Measurements from ENCODE around the gene WNT6. TPM values are rescaled to one million over a fixed set of nuclear protein-coding genes. Genes with fewer than 3 reads are reported as not detected.

The WNT6 gene
- total RNA-seq, 1 experiment from 2014 or later: 20.3 TPM

GRCh38 chr2:218824004-218824403 lies 35.6 kb upstream of the WNT6 start:
- Mint-ChIP-seq H3K4me1 (ENCODE audit: low read depth, unreplicated experiment) (peaks cover 5% of the 10 kb centered on the region), H3K27ac (ENCODE audit: unreplicated experiment) (no peak overlapping the region), H3K4me3 (ENCODE audit: unreplicated experiment) (no peak overlapping the region), H3K36me3 (ENCODE audit: insufficient read depth, unreplicated experiment) (no peaks in the 10 kb centered on the region), H3K27me3 (ENCODE audit: insufficient read depth, unreplicated experiment) (peaks cover 2% of the 10 kb centered on the region), H3K9me3 (ENCODE audit: unreplicated experiment) (no peaks in the 10 kb centered on the region)
- no peaks in the 10 kb centered on the region; the same call in 1 of the 2 replicates for H3K27me3 ChIP-seq (replicated peaks; ENCODE audit: control insufficient read depth, insufficient read depth, low read length)
- H3K4me1 ChIP-seq: no peaks in the 10 kb centered on the region
- intact Hi-C loops (cut with micrococcal nuclease; ENCODE audit: unreplicated experiment): no loop called here
- no peak for DNase-seq
- BruUV-seq (replicated peaks): no TSS peak
- POLR2A ChIA-PET: no interaction called here
- no peaks in the 10 kb centered on the region for H3K9me3 ChIP-seq
- no peaks in the 10 kb centered on the region for H3K36me3 ChIP-seq (ENCODE audit: control insufficient read depth, insufficient read depth, low read length)
- CTCF ChIA-PET: no interaction called here
- no peak overlapping the region for H3K4me3 ChIP-seq (ENCODE audit: low read depth, low read length)
- TF ChIP-seq, protein P1, sequence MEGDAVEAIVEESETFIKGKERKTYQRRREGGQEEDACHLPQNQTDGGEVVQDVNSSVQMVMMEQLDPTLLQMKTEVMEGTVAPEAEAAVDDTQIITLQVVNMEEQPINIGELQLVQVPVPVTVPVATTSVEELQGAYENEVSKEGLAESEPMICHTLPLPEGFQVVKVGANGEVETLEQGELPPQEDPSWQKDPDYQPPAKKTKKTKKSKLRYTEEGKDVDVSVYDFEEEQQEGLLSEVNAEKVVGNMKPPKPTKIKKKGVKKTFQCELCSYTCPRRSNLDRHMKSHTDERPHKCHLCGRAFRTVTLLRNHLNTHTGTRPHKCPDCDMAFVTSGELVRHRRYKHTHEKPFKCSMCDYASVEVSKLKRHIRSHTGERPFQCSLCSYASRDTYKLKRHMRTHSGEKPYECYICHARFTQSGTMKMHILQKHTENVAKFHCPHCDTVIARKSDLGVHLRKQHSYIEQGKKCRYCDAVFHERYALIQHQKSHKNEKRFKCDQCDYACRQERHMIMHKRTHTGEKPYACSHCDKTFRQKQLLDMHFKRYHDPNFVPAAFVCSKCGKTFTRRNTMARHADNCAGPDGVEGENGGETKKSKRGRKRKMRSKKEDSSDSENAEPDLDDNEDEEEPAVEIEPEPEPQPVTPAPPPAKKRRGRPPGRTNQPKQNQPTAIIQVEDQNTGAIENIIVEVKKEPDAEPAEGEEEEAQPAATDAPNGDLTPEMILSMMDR (IDR thresholded peaks at IDR 0.05; ENCODE audit: insufficient read depth in 1 of 2, low read depth in 1 of 2, low read length in 1 of 2, severe bottlenecking in 1 of 2, unreplicated experiment in 1 of 2): no peak

DNA sequence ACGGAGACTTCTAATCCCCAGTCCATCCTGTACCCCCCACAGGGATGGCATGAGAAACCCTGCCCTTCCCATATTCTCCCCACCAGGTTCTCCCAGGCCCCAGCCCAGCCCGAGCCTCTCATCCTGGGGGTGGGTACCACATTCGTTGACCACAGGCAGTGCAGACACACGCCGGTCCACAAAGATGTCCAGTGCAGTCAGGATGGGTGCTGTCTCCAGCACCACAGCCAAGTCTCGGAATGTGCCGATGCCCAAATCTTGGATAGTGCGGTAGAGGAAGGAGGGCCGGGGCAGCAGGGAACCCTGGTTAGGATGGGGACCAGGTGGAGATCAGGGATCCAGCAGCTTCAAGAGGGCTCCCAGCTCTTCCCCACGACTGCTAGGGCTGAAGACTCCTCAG lies 32.8 kb upstream of the WNT6 start:
- Mint-ChIP-seq H3K9me3 (ENCODE audit: unreplicated experiment) (no peaks in the 10 kb centered on the region), H3K4me3 (ENCODE audit: unreplicated experiment) (no peak overlapping the region), H3K36me3 (ENCODE audit: insufficient read depth, unreplicated experiment) (no peaks in the 10 kb centered on the region), H3K27ac (ENCODE audit: unreplicated experiment) (no peak overlapping the region), H3K4me1 (ENCODE audit: low read depth, unreplicated experiment) (no peaks in the 10 kb centered on the region), H3K27me3 (ENCODE audit: insufficient read depth, unreplicated experiment) (peaks cover 2% of the 10 kb centered on the region)
- ChIA-PET CTCF (no interaction called here), POLR2A (no interaction called here)
- Histone ChIP-seq H3K9me3 (no peaks in the 10 kb centered on the region), H3K36me3 (ENCODE audit: control insufficient read depth, insufficient read depth, low read length) (no peaks in the 10 kb centered on the region), H3K4me1 (no peaks in the 10 kb centered on the region), H3K4me3 (ENCODE audit: low read depth, low read length) (no peak overlapping the region), H3K27me3 (replicated peaks; ENCODE audit: control insufficient read depth, insufficient read depth, low read length) (no peaks in the 10 kb centered on the region; the same call in 1 of the 2 replicates)
- no peak for DNase-seq
- intact Hi-C loops (cut with micrococcal nuclease; ENCODE audit: unreplicated experiment): no loop called here
- TF ChIP-seq, protein P1 (IDR thresholded peaks at IDR 0.05; ENCODE audit: insufficient read depth in 1 of 2, low read depth in 1 of 2, low read length in 1 of 2, severe bottlenecking in 1 of 2, unreplicated experiment in 1 of 2): no peak
- BruUV-seq (replicated peaks): no TSS peak

- H3K4me1 Mint-ChIP-seq (ENCODE audit: low read depth, unreplicated experiment): no peaks in the 10 kb centered on the region
- no TSS peak for BruUV-seq (replicated peaks)
- Histone ChIP-seq H3K4me3 (ENCODE audit: low read depth, low read length) (no peak overlapping the region), H3K27me3 (replicated peaks; ENCODE audit: control insufficient read depth, insufficient read depth, low read length) (peaks cover 1% of the 10 kb centered on the region; the same call in 1 of the 2 replicates), H3K36me3 (ENCODE audit: control insufficient read depth, insufficient read depth, low read length) (no peaks in the 10 kb centered on the region), H3K9me3 (no peaks in the 10 kb centered on the region), H3K4me1 (no peaks in the 10 kb centered on the region)
- H3K4me3 Mint-ChIP-seq (ENCODE audit: unreplicated experiment): no peak overlapping the region
- no peak for DNase-seq
- ChIA-PET CTCF (no interaction called here), POLR2A (no interaction called here)
- H3K36me3 Mint-ChIP-seq (ENCODE audit: insufficient read depth, unreplicated experiment): no peaks in the 10 kb centered on the region
- no peaks in the 10 kb centered on the region for H3K9me3 Mint-ChIP-seq (ENCODE audit: unreplicated experiment)
- H3K27ac Mint-ChIP-seq (ENCODE audit: unreplicated experiment): no peak overlapping the region
- TF ChIP-seq, protein P1 (IDR thresholded peaks at IDR 0.05; ENCODE audit: insufficient read depth in 1 of 2, low read depth in 1 of 2, low read length in 1 of 2, severe bottlenecking in 1 of 2, unreplicated experiment in 1 of 2): no peak
- peaks cover 2% of the 10 kb centered on the region for H3K27me3 Mint-ChIP-seq (ENCODE audit: insufficient read depth, unreplicated experiment)
- intact Hi-C loops (cut with micrococcal nuclease; ENCODE audit: unreplicated experiment): no loop called here
These were observed 31.7 kb upstream of the WNT6 start for GRCh38 chr2:218827701-218828476.

All from Caco-2 (cell line).